ENCODE measurements around the gene PHLPP2.
"Not testable (repeated sequence)": the region's sequence is repeated elsewhere in the genome, so short reads cannot be mapped to it uniquely, and the experiment has no call there.

- not testable (repeated sequence) for TF ChIP-seq CTCF (IDR thresholded peaks at IDR 0.05; ENCODE audit: borderline replicate concordance, extremely low read depth, low read length, poor library complexity, severe bottlenecking); EZH2 (IDR thresholded peaks at IDR 0.05; ENCODE audit: borderline replicate concordance, low read depth, low read length, severe bottlenecking)
Observed at GRCh38 chr16:71595340-71595826, 129.1 kb downstream of the PHLPP2 start.

Data from DND-41 (cell line).